Islet precursor cell (in vitro differentiated cells): Measurements from ENCODE around the gene SLC17A9.

ENCODE experiments used
- DNase-seq: peaks from one replicate; pipeline ENCODE4 v3.0.0-alpha.2; 2018

SLC17A9 gene

DNA sequence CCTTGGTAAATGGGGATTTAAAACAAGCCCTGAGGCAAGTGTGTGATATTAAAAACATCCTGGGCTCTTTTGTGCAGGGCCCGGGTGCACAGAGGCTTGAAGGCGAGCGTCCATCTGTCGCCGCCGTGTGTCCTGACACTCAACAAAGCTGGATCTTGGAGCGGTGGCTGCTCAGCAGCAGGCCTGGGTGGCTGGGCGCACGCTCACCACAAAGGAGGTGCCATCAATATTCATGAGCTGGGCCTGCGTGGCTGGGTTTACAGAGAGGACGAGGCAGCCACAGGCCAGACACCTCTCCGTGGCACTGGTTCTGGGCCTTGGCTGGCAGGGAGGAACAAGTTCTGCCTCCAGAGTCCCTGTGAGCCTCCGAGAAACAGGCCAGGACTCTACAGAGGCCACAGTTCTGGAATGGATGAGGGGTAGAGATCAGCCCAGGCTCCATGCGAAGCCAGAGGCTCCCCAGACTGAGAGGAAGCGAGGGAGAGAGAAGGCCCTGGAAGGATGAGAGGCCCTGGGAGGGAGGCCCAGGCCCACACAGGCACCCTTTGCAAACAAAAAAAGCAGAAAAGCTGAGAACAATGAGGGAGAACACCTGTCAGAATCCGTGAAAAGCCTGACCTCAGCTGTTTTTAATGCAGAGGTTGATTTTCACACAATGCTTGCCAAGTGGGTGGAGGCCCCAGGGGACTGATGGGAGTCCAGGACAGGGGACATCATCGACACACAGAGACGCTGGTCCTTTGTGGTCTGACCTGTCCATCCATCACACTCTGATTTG is 32.3 kb downstream of the SLC17A9 start:
- no peak for DNase-seq

DNA sequence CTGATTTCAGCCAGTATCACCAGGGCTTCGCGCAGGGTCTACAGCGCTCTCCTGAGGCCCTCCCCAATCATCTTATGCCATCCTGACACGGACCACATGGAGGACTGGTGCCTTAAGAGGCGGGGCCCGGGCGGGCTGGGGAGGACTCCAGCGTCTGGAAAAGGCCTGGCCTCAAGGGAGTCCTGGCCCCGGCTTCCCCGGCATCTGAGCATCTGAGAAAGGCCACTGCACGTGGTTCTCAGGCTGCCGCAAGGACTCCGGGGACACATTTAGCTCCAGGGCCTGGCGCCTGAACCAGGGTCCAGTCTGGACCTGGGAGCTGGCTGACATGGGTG is 32.9 kb downstream of the SLC17A9 start:
- DNase-seq: no peak

DNA sequence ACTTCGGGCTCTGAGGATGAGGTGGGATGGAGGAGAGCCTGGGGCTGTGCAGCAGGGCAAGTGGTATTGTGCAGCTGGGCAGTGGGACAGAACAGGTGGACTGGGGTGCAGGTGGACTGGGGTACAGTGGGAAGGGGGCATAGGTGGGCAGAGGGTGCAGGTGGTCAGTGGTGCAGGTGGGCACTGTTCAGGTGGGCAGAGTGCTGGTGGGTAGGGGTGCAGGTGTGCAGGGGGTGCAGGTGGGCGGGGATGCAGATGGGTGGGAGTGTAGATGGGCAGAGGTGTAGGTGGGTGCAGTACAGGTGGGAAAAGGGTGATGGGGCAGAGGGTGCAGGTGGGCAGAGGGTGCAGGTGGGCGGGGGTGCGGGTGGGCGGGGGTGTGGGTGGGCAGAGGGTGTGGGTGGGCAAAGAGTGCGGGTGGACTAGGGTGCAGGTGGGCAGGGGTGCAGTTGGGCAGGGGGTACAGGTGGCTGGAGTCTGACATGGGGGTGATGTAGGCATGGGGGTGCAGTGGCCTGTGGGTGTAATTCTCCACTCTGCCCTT is 33.8 kb downstream of the SLC17A9 start:
- no peak for DNase-seq

DNA sequence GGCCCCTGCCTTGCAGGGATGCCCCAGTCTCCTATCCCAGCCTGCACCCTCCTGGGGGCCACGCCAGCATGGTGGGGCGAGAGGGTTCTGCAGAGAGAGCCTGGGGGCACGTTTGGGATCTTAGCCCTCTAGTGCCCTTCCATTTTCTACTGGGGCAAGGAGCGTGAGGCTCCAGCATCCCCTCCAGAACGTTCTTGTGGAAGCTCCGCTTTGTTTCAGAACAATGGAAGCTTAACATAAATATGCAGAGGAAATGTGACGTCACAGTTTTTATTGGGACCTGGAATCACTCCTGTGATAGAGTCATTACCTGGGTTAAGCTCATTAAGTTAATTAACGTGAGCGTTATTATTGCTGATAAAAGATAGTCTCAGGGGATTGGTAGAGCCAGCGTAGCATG is 34.6 kb downstream of the SLC17A9 start:
- DNase-seq: no peak

DNA sequence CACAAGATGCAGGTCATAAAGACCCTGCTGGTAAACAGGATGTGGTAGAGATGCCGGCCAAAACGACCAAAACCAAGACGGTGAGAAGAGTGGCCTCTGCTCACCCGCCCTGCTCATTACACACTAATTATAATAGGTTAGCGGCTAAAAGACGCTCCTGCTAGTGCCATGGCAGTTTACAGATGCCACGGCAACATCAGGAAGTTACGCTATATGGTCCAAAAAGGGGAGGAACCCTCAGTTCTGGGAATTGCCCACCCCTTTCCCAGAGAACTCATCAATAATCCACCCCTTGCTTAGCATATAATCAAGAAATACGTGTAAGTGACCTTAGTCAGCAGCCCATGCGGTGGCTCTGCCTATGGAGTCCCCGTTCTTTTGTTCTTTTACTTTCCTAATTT is 36.7 kb downstream of the SLC17A9 start:
- no peak for DNase-seq

DNA sequence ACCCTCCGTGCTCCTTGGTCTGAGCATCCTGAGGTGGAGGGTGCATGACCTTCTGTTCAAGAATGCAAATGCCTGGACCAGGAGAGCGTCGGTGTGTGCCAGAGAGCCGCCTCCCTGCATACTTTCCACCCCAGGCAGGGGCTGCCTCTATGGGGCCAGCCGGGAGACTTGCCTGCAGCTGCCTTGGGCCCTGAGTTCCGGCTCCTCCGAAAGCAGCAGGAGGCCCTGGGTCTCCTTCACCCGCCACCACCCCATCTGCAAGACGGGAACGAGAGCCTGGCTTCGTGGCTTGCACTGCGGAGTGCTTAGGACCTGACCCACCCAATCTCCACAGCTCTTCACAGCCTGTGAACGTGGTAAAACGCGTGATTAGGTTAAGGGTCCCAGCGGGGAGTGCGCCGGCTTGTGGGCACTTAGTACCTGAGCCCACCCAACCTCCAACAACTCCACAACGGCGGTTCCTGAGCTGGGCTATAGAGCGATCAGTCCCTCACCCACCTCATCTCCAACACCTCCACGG is 37.9 kb downstream of the SLC17A9 start:
- DNase-seq: no peak

DNA sequence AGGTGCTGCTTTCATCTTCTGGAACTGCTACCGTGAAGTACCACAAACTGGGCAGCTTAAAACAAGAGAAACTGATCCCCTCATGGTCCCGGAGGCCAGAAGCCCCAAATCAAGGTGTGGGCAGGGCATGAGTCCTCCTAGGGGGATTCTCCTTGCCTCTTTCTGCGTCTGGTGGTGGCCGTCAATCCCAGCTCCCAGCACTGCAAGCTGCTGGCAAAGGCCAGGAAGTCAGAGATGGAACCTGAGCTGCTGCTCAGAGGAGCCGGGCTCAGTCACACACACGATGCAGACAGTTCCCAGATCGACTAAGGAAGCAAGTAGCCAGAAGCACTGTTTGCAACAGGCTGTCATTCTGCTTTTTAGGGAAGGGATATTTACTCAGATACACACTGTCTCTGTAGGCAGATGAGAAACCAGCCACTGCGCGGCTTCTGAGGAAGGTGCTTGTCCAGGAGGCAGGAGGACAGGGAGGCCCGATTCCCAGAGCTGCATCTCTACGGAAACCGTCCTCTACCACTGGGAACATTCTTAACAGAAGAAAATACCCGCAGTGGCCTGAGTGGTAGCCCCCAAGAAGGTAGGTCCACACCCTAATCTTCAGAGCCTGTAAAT is 38.8 kb downstream of the SLC17A9 start:
- DNase-seq: no peak

DNA sequence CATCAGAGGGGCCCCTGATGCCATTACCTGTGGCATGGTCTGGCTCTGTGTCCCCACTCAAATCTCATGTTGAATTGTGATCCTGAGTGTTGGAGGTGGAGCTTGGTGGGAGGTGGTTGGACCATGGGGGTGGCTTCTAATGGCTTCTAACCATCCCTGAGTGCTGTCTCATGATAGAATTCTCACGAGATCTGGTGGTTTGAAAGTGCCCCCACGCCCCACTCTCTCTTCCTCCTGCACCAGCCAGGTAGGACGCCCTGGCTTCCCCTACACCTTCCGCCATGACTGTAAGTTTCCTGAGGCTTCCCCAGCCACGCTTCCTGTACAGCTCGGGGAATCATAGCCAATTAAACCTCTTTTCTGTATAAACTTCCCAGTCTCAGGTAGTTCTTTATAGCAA is 39.4 kb downstream of the SLC17A9 start:
- DNase-seq: no peak

DNA sequence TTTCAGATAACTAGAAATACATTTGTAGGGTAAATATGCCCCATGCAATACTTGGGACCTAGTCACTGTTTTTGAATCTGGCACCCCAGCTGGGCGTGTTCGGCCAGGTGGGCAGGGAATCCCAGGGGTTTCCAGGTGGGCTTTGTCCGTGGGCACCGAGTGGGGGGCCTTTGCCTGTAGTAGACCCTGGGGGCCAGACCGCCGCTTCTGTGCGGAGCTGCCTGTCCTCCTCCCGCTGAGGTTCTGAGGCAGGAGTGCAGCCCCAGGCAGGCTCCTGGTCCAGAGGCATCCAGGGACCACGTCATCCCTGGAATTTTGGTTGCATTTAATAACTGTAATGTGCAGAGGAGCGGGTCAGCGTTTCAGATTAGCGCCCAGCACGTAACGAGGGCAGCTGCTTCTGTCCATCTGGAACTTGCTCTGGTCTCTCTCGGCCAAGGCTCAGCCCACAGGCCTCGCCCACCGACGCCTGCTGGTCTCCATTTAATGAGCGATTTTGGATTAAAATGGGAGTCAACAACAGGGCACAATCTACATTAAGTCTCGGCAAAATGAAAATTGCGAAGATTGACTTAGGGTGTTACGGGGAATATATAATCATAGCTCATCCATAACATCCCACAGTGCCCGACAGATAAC is 41.5 kb downstream of the SLC17A9 start:
- no peak for DNase-seq

DNA sequence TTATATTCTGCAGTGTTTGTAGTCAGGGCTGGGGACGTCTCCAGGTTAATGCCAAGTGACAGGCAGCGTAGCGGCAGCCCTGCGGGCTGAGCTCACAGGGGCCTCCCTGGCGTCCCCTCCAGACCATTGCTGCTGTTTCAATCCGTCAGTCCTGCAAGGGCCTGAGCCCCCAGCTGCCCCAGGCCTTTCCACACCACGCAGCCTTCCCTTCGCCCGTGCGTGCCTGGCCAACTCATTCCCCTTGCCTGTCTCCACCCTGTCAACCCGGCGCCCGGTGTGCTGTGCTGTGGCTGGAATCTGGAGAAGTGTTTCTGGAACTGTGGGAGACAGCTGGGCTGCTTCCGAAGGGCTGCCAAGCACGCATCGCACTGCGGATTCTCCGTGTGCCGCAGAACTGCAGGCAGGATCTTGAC is 42.4 kb downstream of the SLC17A9 start:
- DNase-seq: no peak

DNA sequence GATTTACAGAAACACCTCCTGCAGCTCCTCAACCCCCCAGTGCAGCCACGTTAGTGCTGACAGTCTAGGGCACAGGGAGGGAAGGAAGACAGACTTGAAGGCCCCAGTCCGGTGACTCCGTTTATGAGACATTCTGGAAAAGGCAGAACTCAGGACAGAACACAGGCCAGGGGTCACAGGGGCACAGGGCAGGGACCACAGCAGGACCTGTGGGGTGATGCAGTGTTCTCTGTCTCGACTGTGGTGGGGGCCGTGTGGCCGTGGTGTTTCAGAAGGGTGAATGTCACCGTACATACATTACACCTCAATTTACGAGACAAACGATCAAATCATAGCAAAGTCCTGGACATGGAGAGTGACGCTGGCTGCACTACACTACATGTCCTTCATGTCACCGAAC is 43.0 kb downstream of the SLC17A9 start:
- DNase-seq: no peak

DNA sequence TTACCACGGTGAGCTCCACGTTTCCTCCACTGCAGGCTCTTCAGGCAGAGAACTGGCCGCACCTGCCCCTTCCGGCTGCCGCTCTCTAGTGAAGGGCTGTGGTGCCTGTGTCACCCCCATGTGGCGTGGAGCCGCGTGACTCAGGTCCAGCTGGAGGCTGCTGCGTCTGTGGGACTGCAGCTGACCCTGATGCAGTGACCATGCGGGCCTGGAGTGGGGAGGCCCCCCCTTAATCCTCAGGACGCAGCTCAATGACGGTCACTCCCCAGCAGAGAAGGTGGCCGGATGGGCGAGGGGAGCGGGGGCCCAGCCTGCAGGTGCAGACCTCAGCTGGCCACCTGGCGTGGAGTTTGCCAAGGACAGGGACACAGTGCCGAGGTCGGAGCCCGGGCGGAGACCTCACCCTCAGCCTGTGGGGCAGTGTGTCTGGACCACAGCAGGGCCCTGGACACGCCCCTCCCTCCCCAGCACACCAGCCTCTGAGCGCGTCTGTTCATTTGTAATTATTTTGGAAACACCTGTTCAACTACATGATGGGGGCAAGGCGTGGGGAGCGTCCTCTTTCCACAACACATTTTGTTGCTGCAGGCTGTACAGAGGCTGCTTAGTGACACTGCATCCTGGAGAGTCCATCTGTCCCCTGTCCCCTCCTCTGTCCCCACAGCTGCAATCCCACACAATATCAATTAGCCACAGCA is 43.5 kb downstream of the SLC17A9 start:
- DNase-seq: no peak

DNA sequence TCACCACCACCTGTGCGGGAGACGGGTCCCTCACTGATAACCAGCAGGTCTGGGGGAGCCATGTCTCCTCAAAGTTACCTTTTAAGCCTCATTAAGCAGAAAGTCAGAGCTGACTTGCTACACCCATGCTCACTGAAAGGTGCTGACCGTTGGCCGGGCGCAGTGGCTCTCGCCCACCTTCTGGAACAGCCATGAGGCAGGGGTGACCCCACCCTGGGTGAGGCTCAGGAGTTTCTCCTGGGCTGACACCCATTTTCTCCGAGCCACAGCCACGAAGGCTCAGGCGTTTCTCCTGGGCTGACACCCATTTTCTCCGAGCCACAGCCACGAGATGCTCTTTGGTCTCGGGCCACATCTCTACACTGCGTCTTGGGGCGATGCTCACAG is 44.1 kb downstream of the SLC17A9 start:
- DNase-seq: no peak

DNA sequence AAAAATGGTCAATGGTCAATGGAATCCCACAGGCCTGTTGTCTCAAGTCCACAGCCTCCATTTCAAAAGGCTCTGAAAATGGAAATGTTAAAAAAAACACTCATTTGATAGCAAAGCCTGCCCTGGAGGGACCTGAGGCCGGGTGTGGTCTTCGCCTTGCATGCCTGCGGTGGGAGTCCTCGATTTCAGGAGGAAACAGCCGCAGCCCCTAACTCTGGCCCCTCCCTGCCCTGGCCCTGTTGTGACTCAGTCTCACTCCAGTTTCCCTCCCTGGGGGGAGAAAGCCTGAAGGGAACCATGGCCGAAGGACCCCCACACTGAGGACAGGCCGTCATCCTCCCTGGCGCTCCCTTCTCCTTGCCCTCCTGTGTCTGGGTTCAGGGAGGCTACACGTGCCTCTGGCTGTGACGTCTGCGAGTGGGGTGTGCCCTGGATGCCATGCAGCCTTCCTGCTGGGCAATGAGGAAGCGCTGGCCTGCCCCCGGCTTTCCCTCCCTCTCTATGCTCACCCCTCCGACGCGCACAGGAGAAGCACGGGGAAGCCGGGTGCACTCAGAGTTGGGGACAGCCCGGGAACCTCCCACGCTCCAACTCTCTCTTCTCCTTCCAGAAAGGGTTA is 45.0 kb downstream of the SLC17A9 start:
- DNase-seq: no peak

DNA sequence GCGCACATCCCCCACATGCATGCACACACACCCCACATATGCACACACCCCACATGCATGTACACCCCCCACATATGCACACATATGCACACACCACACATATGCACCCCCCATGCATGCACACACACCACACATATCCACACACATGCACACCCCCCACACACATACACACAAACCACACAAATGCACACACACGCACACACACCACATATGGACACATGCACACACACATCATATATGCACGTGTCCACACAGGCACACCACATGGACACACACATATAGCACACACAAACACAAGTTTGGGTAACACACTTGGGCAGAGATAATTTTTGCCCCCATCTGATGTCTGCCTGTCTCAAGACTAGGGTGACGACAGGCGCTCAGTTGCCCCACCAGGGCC is 45.9 kb downstream of the SLC17A9 start:
- no peak for DNase-seq

DNA sequence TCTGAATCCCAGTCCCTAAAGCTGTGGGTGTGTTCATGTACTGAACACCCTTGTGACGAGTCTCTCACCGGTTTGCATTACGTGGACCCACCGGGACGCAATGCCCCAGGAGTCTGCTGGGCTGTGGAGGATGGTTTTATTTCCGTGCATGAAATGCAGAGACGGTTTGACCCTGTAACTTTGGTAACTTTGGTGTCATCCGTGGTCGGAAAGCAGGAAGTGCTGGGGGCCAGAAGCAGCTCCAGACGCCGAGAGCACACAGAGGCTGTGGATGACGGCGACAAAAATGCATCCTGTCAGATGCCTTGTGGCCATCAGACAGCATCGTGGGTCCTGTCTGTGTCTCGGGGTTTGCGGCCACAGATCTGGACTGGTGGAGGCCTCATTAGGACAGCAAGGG is 47.1 kb downstream of the SLC17A9 start:
- DNase-seq: no peak

DNA sequence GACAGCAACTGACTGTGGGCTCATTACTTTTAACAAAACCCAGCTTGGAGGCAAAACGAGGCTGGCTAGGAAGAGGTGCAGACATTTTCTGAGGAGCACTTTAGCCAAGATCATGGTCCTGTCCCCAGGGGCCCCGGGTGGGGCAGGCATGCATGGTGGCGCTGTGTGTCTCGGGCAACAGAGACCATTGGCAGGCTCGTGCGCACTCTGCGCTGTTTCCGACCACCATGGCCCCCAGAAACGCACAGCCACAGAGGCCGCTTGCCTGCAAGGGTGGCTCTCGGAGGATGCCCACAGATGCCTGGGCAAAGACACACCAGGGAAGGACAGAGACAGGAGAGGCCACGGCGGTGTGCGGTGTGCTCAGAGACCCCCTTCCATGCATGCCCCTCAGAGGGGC is 47.5 kb downstream of the SLC17A9 start:
- DNase-seq: no peak

DNA sequence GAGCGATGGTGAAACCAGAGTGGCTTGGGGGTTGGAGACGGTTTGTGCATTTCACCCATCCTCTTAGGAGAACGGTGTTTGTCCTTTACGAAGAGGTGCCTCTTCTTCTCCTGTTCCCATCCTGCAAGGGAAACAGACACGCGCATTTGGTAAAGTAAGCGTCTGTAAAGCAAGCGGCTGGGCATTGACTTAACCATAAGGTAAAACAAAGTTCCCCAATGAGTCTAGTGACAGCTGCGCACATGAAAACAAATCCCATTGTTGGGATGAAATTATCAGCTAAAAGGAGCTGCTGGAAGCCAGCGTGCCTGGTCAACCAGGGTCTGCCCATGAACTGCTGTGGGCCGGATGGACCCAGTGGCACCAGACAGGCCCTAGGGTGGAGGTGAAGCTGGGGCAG is 48.4 kb downstream of the SLC17A9 start:
- no peak for DNase-seq

DNA sequence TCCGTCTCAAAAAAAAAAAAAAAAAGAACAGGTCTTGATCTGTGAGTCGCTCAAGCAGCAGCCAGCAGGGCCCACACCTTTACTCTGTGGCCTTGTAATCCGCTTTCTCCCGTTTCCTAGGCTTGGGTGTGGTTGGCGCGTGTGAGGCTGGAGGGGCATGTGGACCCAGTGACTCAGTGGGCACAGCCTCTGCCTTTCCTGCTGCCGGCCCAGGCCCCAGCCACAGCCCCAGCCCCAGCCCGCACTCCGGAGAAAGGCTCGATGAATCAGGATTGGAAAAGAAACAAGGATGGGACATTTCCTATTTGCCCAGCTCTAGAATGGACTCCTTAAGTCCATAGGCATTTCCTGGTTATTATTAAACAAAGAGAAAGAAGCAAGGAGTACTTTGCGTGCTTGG is 50.0 kb downstream of the SLC17A9 start:
- no peak for DNase-seq

DNA sequence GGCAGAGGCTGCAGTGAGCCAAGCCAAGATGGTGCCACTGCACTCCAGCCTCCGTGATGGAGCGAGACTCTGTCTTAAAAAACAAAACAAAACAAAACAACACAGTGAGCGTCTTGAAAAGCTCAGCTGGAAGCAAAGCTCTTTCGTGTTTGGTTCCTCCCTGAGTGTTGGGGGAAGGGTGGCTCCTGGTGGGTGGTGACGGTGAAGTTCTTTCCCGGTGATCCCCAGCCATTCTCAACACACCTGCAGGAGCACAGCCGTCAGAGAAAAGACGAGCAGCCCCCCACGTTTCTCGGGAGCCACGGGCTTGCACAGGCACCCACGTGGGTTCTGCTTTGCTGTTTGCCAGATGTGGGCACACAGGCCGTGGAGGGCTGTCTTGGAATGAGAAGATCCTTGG is 51.0 kb downstream of the SLC17A9 start:
- DNase-seq: no peak

DNA sequence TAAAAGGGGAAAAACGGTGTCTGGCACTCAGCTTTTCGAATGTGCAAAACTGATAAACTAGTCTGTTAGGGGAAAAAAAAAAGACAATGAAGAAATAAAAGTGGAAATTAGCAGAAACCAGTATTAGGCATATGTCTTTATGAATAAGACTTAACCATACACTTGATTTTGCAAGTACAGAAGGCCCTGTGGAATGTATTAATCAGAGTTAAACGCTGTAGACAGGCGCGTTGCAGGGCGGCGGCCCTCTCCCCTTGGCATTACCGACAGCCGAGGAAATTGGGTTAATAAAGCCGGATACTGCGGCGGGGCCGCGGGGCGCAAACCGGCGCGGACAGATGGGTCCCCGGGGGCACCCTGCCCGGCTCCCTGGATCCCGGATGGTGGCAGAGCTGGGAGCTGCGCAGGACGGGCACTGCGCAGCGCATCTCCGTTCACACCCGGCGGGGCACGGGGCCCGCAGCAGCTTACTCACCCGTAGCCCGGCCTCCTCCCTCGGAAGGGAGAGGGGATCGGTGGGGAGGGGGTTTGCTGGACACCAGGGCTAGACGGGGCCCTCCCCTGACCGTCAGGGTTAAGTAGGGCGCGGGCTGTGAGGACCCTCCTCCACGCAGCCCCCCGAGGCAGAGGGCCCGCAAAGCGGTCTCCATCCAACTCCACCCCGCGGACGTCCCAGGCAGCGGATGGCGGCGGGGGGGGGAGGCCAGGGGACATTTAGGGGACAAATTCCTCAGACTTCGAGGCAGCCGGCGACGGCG is 52.3 kb downstream of the SLC17A9 start:
- DNase-seq: no peak

DNA sequence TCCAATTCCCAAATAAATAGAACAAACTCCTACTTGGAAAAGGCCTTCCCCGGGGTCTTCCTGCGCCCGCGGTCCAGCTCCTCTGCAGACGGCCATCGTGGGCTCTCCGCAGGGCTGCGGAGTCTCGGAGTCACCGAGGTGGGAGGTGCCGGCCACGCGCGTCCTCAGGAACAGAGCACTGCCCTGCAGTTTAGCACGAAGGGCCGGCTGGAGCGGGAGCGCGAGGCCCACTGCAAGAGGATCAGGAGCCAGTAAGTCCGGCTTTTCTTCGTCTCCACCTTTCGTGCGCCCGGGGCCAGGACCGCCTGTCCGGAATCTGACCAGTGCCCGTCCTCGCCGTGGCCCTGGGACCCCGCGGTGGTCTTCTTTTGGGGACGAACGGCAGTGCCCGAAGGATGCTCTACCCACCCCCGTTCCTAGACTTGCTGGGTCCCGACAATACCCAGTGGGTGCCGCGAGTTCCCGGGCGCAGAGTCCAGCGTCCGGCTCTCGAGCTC is 52.9 kb downstream of the SLC17A9 start:
- DNase-seq: no peak
